ENCODE measurements around the gene PPP6R2. TPM values are rescaled to one million over a fixed set of nuclear protein-coding genes. Genes with fewer than 3 reads are reported as not detected.

The PPP6R2 gene
- total and polyA plus RNA-seq, 9 of the 15 experiments (the other 6 are each of a cell fraction or from before 2014, with no cell fraction given): 0.32 to 39.8 (median 21.4) TPM

- H3K27ac ChIP-seq (ENCODE audit: extremely low read depth, low read depth, low read length): no peak overlapping the region
- BruUV-seq (replicated peaks): no TSS peak
- no peaks in the 10 kb centered on the region for H3K27me3 ChIP-seq (ENCODE audit: control insufficient read depth in 2 of 2, insufficient read depth in 2 of 2, low read length in 2 of 2)
- H3K4me1 ChIP-seq (replicated peaks in 1 of 2; ENCODE audit: control insufficient read depth in 2 of 2, insufficient read depth in 2 of 2, low read length in 2 of 2): no peaks in the 10 kb centered on the region; a peak in 1 of 5 replicates
- DNase-seq (ENCODE audit: extremely low read depth in 1 of 4, low spot score in 3 of 4) (no peak), ATAC-seq (no peak), FAIRE-seq (no peak)
- H3K4me3 ChIP-seq: no peak overlapping the region
- intact Hi-C loops (cut with micrococcal nuclease) (no loop called here), in situ Hi-C loops (cut with MboI) (no loop called here)
- ChIA-PET POLR2A (no interaction called here), CTCF (ENCODE audit: low intra/inter-chr PET ratio) (no interaction called here)
- H3K9ac ChIP-seq (ENCODE audit: insufficient read depth in 1 of 2, low read depth in 2 of 2, low read length in 2 of 2): no peak overlapping the region
- peaks cover 64% of the 10 kb centered on the region for H3K79me2 ChIP-seq (ENCODE audit: control insufficient read depth, insufficient read depth, low read length)
- H3K4me2 ChIP-seq (ENCODE audit: insufficient read depth, low read length): no peak overlapping the region
- no peak overlapping the region for H2AFZ ChIP-seq (ENCODE audit: low read depth, low read length)
- WGBS (ENCODE audit: insufficient coverage, low coverage, missing lambda C conversion rate): no CpG with 5 or more reads among the region's 1 CpG
- no peaks in the 10 kb centered on the region for H3K9me3 ChIP-seq (replicated peaks; ENCODE audit: control insufficient read depth, insufficient read depth, low read depth, low read length)
- TF ChIP-seq E2F3 (CRISPR knock-in tag; IDR thresholded peaks at IDR 0.05) (no peak), RFX7 (CRISPR knock-in tag; IDR thresholded peaks at IDR 0.05) (no peak), ZNF263 (CRISPR knock-in tag; IDR thresholded peaks at IDR 0.05; ENCODE audit: borderline replicate concordance) (no peak), SMAD4 (CRISPR knock-in tag; conservative IDR thresholded peaks at IDR 0.05) (no peak)
- H3K9me1 ChIP-seq (ENCODE audit: control insufficient read depth, insufficient read depth, low read length): peaks cover 6% of the 10 kb centered on the region
- H4K20me1 ChIP-seq (replicated peaks; ENCODE audit: control insufficient read depth, insufficient read depth, low read length): 0 out of 2 replicates have a peak, but pooled peaks cover 17% of the 10 kb centered on the region
- H3K36me3 ChIP-seq (ENCODE audit: control insufficient read depth, insufficient read depth, low read length): peaks cover 31% of the 10 kb centered on the region; the same call in 1 of the 3 replicates
Observed at GRCh38 chr22:50357222-50357621, 14.1 kb downstream of the PPP6R2 start.

GRCh38 chr22:50357756-50358155 is 14.6 kb downstream of the PPP6R2 start:
- ATAC-seq (no peak), DNase-seq (ENCODE audit: extremely low read depth in 1 of 4, low spot score in 3 of 4) (no peak), FAIRE-seq (no peak)
- in situ Hi-C loops (cut with MboI) (no loop called here), intact Hi-C loops (cut with micrococcal nuclease) (no loop called here)
- Histone ChIP-seq H3K9me3 (replicated peaks; ENCODE audit: control insufficient read depth, insufficient read depth, low read depth, low read length) (no peaks in the 10 kb centered on the region), H3K4me2 (ENCODE audit: insufficient read depth, low read length) (no peak overlapping the region), H3K9ac (ENCODE audit: insufficient read depth in 1 of 2, low read depth in 2 of 2, low read length in 2 of 2) (no peak overlapping the region), H3K27ac (ENCODE audit: extremely low read depth, low read depth, low read length) (no peak overlapping the region), H3K36me3 (ENCODE audit: control insufficient read depth, insufficient read depth, low read length) (peaks cover 35% of the 10 kb centered on the region; the same call in 1 of the 3 replicates), H2AFZ (ENCODE audit: low read depth, low read length) (no peak overlapping the region), H3K9me1 (ENCODE audit: control insufficient read depth, insufficient read depth, low read length) (peaks cover 6% of the 10 kb centered on the region), H3K27me3 (ENCODE audit: control insufficient read depth in 2 of 2, insufficient read depth in 2 of 2, low read length in 2 of 2) (no peaks in the 10 kb centered on the region), H3K79me2 (ENCODE audit: control insufficient read depth, insufficient read depth, low read length) (peaks cover 70% of the 10 kb centered on the region), H3K4me3 (no peak overlapping the region), H3K4me1 (replicated peaks in 1 of 2; ENCODE audit: control insufficient read depth in 2 of 2, insufficient read depth in 2 of 2, low read length in 2 of 2) (no peaks in the 10 kb centered on the region; a peak in 1 of 5 replicates), H4K20me1 (replicated peaks; ENCODE audit: control insufficient read depth, insufficient read depth, low read length) (0 out of 2 replicates have a peak, but pooled peaks cover 22% of the 10 kb centered on the region)
- 89% methylated on average over 8 of the region's 10 CpGs for WGBS (ENCODE audit: insufficient coverage, low coverage, missing lambda C conversion rate)
- CTCF ChIA-PET (ENCODE audit: low intra/inter-chr PET ratio): no interaction called here
- no peak for TF ChIP-seq NCOR1 (IDR thresholded peaks at IDR 0.05)
- TF ChIP-seq ZSCAN29 (IDR thresholded peaks at IDR 0.05): no peak
- no peak for TF ChIP-seq CBFA2T2 (conservative IDR thresholded peaks at IDR 0.05)
- no peak for TF ChIP-seq BHLHE40 (IDR thresholded peaks at IDR 0.05; ENCODE audit: low read length)
- TF ChIP-seq CCNT2 (IDR thresholded peaks at IDR 0.05; ENCODE audit: borderline replicate concordance, extremely low read depth, insufficient read length, low read depth, low read length): no peak
- BruUV-seq (replicated peaks): no TSS peak
- POLR2A ChIA-PET: interaction anchor here (0.6 kb wide), 1 partner anchor 86 kb away, joined by 3 read pairs; no protein-coding TSS in a partner anchor
